BLaER1 (cell line): Measurements from ENCODE around the gene DSC2.

Experiments used
- H3K27ac ChIP-seq: shearing (Covaris generic); formaldehyde crosslinking; 2 replicates; pipeline ENCODE4 v1.8.1; 2022
- H3K27me3 ChIP-seq: shearing (Covaris generic); formaldehyde crosslinking; 2 replicates; pipeline ENCODE4 v1.8.1; 2022
- H3K36me3 ChIP-seq: shearing (Covaris generic); formaldehyde crosslinking; 2 replicates; pipeline ENCODE4 v1.8.1; 2022
- H3K4me1 ChIP-seq: shearing (Covaris generic); formaldehyde crosslinking; 2 replicates; pipeline ENCODE4 v1.8.1; 2022
- H3K4me2 ChIP-seq: shearing (Covaris generic); formaldehyde crosslinking; 2 replicates; pipeline ENCODE4 v1.8.1; 2022
- H3K4me3 ChIP-seq: shearing (Covaris generic); formaldehyde crosslinking; 2 replicates; pipeline ENCODE4 v1.8.1; 2022
- H3K9ac ChIP-seq: shearing (Covaris generic); formaldehyde crosslinking; 2 replicates; pipeline ENCODE4 v1.8.1; 2022
- H3K9me3 ChIP-seq: shearing (Covaris generic); formaldehyde crosslinking; 2 replicates; pipeline ENCODE4 v1.8.1; 2022
- H4K20me1 ChIP-seq: shearing (Covaris generic); formaldehyde crosslinking; 2 replicates; pipeline ENCODE4 v1.8.1; 2022
- Cebpa-rat ChIP-seq: shearing (Covaris generic); IDR thresholded peaks from 2 replicates; pipeline ENCODE4 v1.8.1; 2022

DSC2 gene

DNA sequence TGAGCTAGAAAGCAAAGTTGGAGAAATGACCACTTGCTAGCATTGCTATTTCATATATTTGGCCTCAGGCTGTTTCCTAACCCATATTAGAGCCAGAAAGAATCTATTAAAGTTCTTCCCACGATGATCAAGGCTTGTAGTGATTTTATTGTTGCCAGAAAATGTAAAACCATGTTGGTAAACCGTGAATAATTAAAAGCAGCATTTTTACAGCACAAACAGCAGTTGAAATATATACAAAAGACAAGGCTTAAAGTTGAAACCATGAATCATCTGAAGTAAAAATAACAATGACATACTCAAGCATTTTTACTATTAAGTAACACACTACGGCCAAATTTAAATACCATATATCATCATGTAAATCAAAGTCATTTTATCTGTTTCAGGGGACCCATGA is 32.0 kb downstream of the DSC2 start:
- no peak overlapping the region for H3K9ac ChIP-seq
- no peak overlapping the region for H3K4me2 ChIP-seq
- no peaks in the 10 kb centered on the region for H3K36me3 ChIP-seq
- H3K27me3 ChIP-seq, result no peaks in the 10 kb centered on the region
- no peaks in the 10 kb centered on the region for H4K20me1 ChIP-seq
- H3K4me1 ChIP-seq, result no peaks in the 10 kb centered on the region
- H3K9me3 ChIP-seq, result no peaks in the 10 kb centered on the region
- TF ChIP-seq Cebpa-rat, result no peak
- no peak overlapping the region for H3K4me3 ChIP-seq
- no peak overlapping the region for H3K27ac ChIP-seq

DNA sequence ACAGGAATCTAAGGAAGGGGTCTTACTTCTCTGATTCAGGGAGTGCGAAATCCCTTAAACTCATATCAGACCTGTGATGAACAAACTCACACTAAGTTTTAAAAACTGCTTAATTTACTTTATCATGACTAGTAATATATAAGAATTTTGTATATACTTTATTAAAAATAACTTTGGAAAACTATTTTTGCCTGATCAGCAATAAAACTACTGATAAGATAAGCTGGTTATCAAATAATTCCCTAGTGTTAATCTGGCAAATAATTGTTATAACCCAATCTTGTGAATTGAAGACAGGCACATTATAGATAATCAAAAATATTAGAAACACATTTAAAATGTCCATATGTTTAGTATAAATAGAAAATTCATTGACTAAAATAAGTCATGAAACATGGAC is 36.0 kb downstream of the DSC2 start:
- Histone ChIP-seq H4K20me1 (no peaks in the 10 kb centered on the region), H3K4me2 (no peak overlapping the region), H3K4me3 (no peak overlapping the region), H3K9me3 (no peaks in the 10 kb centered on the region), H3K9ac (no peak overlapping the region), H3K36me3 (no peaks in the 10 kb centered on the region), H3K27me3 (no peaks in the 10 kb centered on the region), H3K4me1 (no peaks in the 10 kb centered on the region), H3K27ac (no peak overlapping the region)
- TF ChIP-seq Cebpa-rat, result no peak

DNA sequence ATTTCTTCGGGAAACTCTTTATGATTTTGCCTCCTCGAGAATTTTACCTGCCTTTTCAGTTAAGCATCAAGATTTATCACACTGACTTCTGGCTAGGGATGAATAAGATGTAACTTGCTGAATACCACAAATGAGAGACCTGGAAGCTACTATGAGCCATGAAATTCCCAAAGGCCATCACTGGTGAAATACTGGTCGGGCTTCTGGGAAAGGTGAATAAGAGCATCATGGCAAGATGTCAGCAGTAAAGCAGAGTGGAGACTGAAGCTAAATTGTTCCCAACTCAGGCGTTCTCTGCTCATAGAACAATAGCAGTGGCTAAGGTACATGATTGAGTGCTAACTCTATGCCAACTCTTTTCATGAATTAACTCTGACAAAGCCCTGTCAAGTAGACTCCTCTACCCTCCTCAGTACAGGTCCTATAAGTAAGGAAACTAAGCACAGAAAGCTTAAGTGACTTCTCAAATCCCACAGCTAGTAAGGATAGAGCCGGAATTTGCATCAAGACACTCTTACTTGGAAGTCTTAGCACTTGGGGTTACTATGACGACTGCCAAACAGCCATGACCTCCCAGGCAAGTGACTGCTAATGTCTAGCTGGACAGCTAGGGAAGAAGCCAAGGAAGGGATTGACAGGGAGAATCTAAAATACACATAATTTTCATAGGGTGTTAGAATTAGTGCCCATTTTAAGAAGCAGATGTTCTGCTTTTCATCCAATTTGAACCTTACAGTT is 37.0 kb downstream of the DSC2 start:
- no peak overlapping the region for H3K4me2 ChIP-seq

DNA sequence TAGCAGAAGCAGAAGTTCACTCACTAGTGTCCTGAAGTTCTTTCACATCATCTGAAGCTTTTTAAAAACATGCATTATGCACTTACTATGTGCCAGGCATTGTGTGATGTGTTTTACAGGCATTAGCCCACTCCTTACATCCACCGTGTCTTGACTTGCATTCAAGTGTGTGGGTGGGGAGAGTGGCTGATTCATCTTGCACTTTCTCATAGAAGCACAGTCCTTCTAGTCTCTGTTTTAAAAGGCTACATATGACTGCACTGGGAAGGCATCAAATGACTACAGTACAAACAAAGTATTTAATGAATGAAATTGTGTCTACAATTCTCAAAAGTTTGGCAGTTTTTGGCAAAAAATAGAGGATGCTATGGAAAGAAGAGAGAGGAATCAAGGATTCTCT is 38.1 kb downstream of the DSC2 start:
- Histone ChIP-seq H3K4me2 (no peak overlapping the region), H3K9ac (no peak overlapping the region), H3K9me3 (no peaks in the 10 kb centered on the region), H3K27me3 (no peaks in the 10 kb centered on the region), H3K4me3 (no peak overlapping the region), H3K27ac (no peak overlapping the region), H3K36me3 (no peaks in the 10 kb centered on the region), H4K20me1 (no peaks in the 10 kb centered on the region), H3K4me1 (no peaks in the 10 kb centered on the region)
- TF ChIP-seq Cebpa-rat, result no peak

More for the DNA sequence above, 37.0 kb downstream of the DSC2 start:
- no peaks in the 10 kb centered on the region for H3K27me3 ChIP-seq
- H3K4me1 ChIP-seq, result no peaks in the 10 kb centered on the region
- H3K27ac ChIP-seq, result no peak overlapping the region
- no peak overlapping the region for H3K4me3 ChIP-seq
- H4K20me1 ChIP-seq, result no peaks in the 10 kb centered on the region
- H3K9ac ChIP-seq, result no peak overlapping the region
- H3K36me3 ChIP-seq, result no peaks in the 10 kb centered on the region
- H3K9me3 ChIP-seq, result no peaks in the 10 kb centered on the region
- no peak for TF ChIP-seq Cebpa-rat

DNA sequence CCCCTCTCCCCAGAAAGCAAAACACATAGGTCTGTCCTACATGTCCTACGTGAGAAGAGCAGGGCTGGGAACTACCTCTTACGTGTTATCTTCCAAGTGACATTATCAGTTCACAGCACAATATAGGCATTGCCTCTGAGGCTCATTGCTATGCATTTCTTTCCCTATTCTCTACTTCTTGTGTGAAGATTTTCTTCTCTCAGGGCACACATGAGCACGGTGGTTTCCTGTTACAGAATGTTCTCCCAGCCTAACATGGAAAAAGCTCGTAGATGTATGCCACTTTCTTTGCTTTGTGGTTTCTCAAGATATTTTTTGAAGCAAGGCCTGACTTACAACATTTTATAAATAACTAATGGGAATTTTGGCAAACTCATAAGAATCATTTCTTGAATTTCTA is 40.3 kb downstream of the DSC2 start:
- H3K36me3 ChIP-seq, result no peaks in the 10 kb centered on the region
- no peak overlapping the region for H3K4me2 ChIP-seq
- H4K20me1 ChIP-seq, result no peaks in the 10 kb centered on the region
- no peak overlapping the region for H3K4me3 ChIP-seq
- no peaks in the 10 kb centered on the region for H3K27me3 ChIP-seq
- no peak for TF ChIP-seq Cebpa-rat
- H3K27ac ChIP-seq, result no peak overlapping the region
- no peak overlapping the region for H3K9ac ChIP-seq
- H3K4me1 ChIP-seq, result no peaks in the 10 kb centered on the region
- no peaks in the 10 kb centered on the region for H3K9me3 ChIP-seq

DNA sequence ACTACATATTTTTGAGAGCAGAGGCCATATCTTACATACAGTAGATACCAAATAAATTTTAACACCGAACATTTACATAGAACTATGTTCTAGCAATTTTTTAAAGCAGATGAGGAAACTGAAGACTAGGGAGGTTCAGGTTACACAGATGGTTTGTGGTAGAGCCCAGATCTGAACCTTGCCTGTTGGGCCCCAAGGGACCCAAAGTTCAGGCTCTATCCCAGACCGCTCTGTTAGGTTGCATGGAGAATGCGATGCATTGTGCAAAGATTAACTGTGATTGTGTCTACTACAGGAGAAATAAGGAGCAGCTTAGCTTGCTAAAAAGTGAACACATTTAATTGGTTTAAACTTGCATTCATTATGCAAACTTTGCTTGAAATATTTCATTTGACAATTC is 43.3 kb downstream of the DSC2 start:
- no peaks in the 10 kb centered on the region for H3K9me3 ChIP-seq
- H3K27me3 ChIP-seq, result no peaks in the 10 kb centered on the region
- H3K4me1 ChIP-seq, result no peaks in the 10 kb centered on the region
- no peak overlapping the region for H3K4me3 ChIP-seq
- no peaks in the 10 kb centered on the region for H4K20me1 ChIP-seq
- no peaks in the 10 kb centered on the region for H3K36me3 ChIP-seq
- H3K27ac ChIP-seq, result no peak overlapping the region
- no peak for TF ChIP-seq Cebpa-rat
- H3K4me2 ChIP-seq, result no peak overlapping the region
- H3K9ac ChIP-seq, result no peak overlapping the region

DNA sequence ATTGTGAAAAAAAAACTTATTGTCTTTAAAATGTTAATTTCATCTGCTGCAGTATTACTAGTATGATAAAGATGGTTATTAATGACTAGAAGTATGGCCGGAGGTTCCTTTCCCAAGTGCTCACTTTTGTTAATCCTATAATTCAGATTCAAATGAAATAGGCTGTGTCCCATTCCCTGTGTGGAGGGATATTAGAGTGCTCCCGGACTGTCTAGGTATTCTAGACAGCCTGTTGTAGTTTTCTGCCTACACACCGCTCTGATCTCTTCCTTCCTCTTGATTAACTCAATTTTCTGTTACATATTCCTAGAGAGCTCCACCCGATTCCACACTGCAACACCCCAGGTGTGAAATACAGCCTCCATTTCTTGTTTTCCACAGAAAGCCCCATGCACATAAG is 44.3 kb downstream of the DSC2 start:
- no peak overlapping the region for H3K4me2 ChIP-seq
- no peaks in the 10 kb centered on the region for H3K4me1 ChIP-seq
- no peaks in the 10 kb centered on the region for H3K36me3 ChIP-seq
- no peak for TF ChIP-seq Cebpa-rat
- H3K9me3 ChIP-seq, result no peaks in the 10 kb centered on the region
- no peak overlapping the region for H3K27ac ChIP-seq
- no peaks in the 10 kb centered on the region for H3K27me3 ChIP-seq
- no peaks in the 10 kb centered on the region for H4K20me1 ChIP-seq
- H3K4me3 ChIP-seq, result no peak overlapping the region
- no peak overlapping the region for H3K9ac ChIP-seq

DNA sequence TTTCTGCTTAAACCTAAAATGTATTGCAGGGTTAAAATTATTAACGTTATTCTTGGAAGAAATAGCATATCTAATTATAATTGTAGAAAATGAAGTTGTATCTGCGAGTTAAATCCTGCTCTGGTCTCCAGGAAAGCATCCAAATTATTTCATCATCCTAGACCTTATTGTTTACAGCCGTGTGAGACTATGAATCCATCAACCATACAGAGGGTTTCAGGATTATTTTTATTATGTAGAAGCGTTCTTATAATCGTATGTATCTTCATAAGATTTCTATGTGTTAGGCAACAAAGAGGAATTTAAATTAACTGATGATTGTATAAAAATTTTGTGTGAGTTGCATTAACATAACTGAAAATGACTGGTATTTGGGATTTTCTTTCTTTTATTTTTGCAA is 45.2 kb downstream of the DSC2 start:
- no peaks in the 10 kb centered on the region for H3K36me3 ChIP-seq
- no peak overlapping the region for H3K9ac ChIP-seq
- no peaks in the 10 kb centered on the region for H4K20me1 ChIP-seq
- no peak overlapping the region for H3K27ac ChIP-seq
- H3K4me2 ChIP-seq, result no peak overlapping the region
- no peaks in the 10 kb centered on the region for H3K4me1 ChIP-seq
- TF ChIP-seq Cebpa-rat, result no peak
- no peak overlapping the region for H3K4me3 ChIP-seq
- no peaks in the 10 kb centered on the region for H3K27me3 ChIP-seq
- no peaks in the 10 kb centered on the region for H3K9me3 ChIP-seq

DNA sequence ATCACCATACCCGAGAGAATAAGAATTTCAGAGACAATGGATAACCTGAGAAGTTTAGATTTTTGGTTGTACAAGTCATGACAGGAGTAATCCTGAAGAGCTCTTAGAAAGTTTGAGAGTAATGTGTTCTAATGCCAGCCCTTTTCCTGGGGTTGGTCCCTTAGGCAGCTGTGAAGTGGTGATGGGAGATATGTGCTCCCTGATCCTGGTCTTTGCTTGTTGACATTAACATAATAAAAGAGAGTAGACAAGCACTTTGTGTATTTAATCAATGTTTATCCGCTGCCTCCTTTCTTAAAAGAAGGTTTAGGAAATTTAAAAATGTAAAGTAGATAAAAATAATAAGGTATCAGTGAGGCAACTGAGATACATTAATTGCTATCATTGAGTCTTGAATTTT is 45.9 kb downstream of the DSC2 start:
- no peak overlapping the region for H3K4me2 ChIP-seq
- H3K9me3 ChIP-seq, result no peaks in the 10 kb centered on the region
- TF ChIP-seq Cebpa-rat, result no peak
- H3K4me3 ChIP-seq, result no peak overlapping the region
- no peaks in the 10 kb centered on the region for H3K27me3 ChIP-seq
- H3K4me1 ChIP-seq, result no peaks in the 10 kb centered on the region
- H4K20me1 ChIP-seq, result no peaks in the 10 kb centered on the region
- no peak overlapping the region for H3K9ac ChIP-seq
- H3K36me3 ChIP-seq, result no peaks in the 10 kb centered on the region
- no peak overlapping the region for H3K27ac ChIP-seq

DNA sequence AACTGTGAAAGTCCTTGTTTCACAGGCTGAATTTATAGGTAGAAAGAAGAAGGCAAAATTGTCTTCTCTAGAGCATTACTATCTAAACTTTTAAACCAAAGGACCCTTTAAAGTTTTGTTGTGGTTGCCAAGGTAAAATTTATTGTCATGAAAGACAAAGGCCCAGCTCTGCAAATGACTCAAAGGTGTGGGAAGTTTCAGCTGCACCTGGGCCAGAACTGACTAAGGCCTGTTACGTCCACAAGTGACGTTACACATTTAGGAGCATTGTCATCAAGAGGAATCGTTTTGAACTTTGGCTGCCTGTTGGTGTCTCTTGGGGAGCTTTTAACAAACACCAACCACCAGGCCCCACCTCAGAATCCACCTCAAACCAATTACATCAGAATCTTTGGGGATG is 51.6 kb downstream of the DSC2 start:
- no peak for TF ChIP-seq Cebpa-rat
- Histone ChIP-seq H3K4me2 (no peak overlapping the region), H3K27me3 (no peaks in the 10 kb centered on the region), H3K27ac (no peak overlapping the region), H3K4me1 (0 out of 2 replicates have a peak, but pooled peaks cover 4% of the 10 kb centered on the region), H3K9me3 (no peaks in the 10 kb centered on the region), H3K9ac (no peak overlapping the region), H3K4me3 (no peak overlapping the region), H4K20me1 (no peaks in the 10 kb centered on the region), H3K36me3 (no peaks in the 10 kb centered on the region)

DNA sequence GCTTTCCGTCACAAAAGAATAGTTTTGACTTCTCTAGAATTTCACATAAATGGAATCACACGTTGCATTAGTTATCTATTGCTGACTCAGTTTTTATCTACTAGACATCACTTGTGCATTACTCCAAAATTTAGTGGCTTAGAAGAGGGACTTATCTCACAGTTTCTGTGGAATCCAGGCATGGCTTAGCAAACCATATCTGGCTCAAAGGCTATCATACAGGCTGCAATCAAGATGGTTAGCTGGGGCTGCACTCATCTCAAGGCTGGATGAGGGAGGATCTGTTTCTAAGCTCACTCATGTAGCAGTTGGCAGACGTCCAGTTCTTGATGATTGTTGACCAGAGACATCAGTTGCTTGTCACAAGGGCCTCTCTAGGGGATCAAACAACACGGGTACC is 53.0 kb downstream of the DSC2 start:
- Histone ChIP-seq H3K4me1 (0 out of 2 replicates have a peak, but pooled peaks cover 4% of the 10 kb centered on the region), H3K9me3 (no peaks in the 10 kb centered on the region), H3K4me2 (0 out of 2 replicates have a peak overlapping the region, but pooled peaks have one; percentile 8), H3K9ac (no peak overlapping the region), H3K36me3 (no peaks in the 10 kb centered on the region), H3K27me3 (no peaks in the 10 kb centered on the region), H4K20me1 (no peaks in the 10 kb centered on the region), H3K4me3 (no peak overlapping the region), H3K27ac (no peak overlapping the region)
- TF ChIP-seq Cebpa-rat, result no peak
